Liver (tissue), 3 donors: ENCODE results near the gene HSPA8.

ENCODE experiments used
- CTCF ChIP-seq: fragments of 150-350 bp; IDR thresholded peaks from 2 replicates; pipeline ENCODE4 v1.5.1; 2017; ENCODE audit warnings: improper control_type of control experiment, low read depth, low read length; ENCODE audit not compliant: missing input control
- GABPA ChIP-seq, 2 donors: IDR thresholded peaks in 1 of 2; conservative IDR thresholded peaks in 1 of 2; 2 replicates each; pipeline ENCODE4 v1.6.1; 2016; ENCODE audit warnings: antibody characterized with exemption in 2 of 2, mild to moderate bottlenecking in 1 of 2, moderate library complexity in 1 of 2
- RAD21 ChIP-seq, 2 donors: IDR thresholded peaks; 2 replicates each; pipeline ENCODE4 v1.6.1; 2016; ENCODE audit warnings: antibody characterized with exemption in 2 of 2, mild to moderate bottlenecking in 2 of 2
- SP1 ChIP-seq: IDR thresholded peaks from 2 replicates; pipeline ENCODE4 v1.6.1; 2018; ENCODE audit warnings: antibody characterized with exemption, mild to moderate bottlenecking
- TAF1 ChIP-seq: conservative IDR thresholded peaks from 2 replicates; pipeline ENCODE4 v1.6.1; 2016; ENCODE audit warnings: antibody characterized with exemption, mild to moderate bottlenecking
- YY1 ChIP-seq: IDR thresholded peaks from 2 replicates; pipeline ENCODE4 v1.6.1; 2016; ENCODE audit warnings: antibody characterized with exemption, mild to moderate bottlenecking
- donor health status: healthy.
- donor health status: healthy.

- TF ChIP-seq YY1 (no peak), CTCF (no peak), TAF1 (no peak), RAD21 (IDR thresholded peaks at IDR 0.05) (no peak), GABPA (IDR thresholded peaks at IDR 0.05 in 1 of 2, conservative IDR thresholded peaks at IDR 0.05 in 1 of 2) (no peak), SP1 (no peak)
Observed at GRCh38 chr11:123084454-123084853, 22.5 kb upstream of the HSPA8 start.
